ENCODE results near the gene PLAAT2. TPM values are rescaled to one million over a fixed set of nuclear protein-coding genes. Genes with fewer than 3 reads are reported as not detected.
A peak's percentile ranks its signal among the peaks of the same experiment; 100 is the strongest.

PLAAT2 gene
- total and polyA plus RNA-seq, 9 of the 15 experiments (the other 6 are each of a cell fraction or from before 2014, with no cell fraction given) = not detected

GRCh38 chr11:63551091-63551888, 11.9 kb downstream of the PLAAT2 start:
- Histone ChIP-seq H3K9ac (ENCODE audit: insufficient read depth in 1 of 2, low read depth in 2 of 2, low read length in 2 of 2) (0 out of 4 replicates have a peak overlapping the region, but pooled peaks of 1 of the 2 experiments have one; percentile 36), H3K36me3 (ENCODE audit: control insufficient read depth, insufficient read depth, low read length) (no peaks in the 10 kb centered on the region), H3K27ac (ENCODE audit: extremely low read depth, low read depth, low read length) (no peak overlapping the region), H3K4me2 (ENCODE audit: insufficient read depth, low read length) (no peak overlapping the region), H3K79me2 (ENCODE audit: control insufficient read depth, insufficient read depth, low read length) (no peaks in the 10 kb centered on the region), H3K9me3 (replicated peaks; ENCODE audit: control insufficient read depth, insufficient read depth, low read depth, low read length) (no peaks in the 10 kb centered on the region), H3K27me3 (ENCODE audit: control insufficient read depth in 2 of 2, insufficient read depth in 2 of 2, low read length in 2 of 2) (no peaks in the 10 kb centered on the region), H3K4me3 (no peak overlapping the region), H3K9me1 (ENCODE audit: control insufficient read depth, insufficient read depth, low read length) (no peaks in the 10 kb centered on the region), H2AFZ (ENCODE audit: low read depth, low read length) (0 out of 2 replicates have a peak overlapping the region, but pooled peaks have one; percentile 44), H3K4me1 (replicated peaks in 1 of 2; ENCODE audit: control insufficient read depth in 2 of 2, insufficient read depth in 2 of 2, low read length in 2 of 2) (peaks cover 0 to 10% of the 10 kb centered on the region in 2 experiments; a peak in 3 of 5 replicates), H4K20me1 (replicated peaks; ENCODE audit: control insufficient read depth, insufficient read depth, low read length) (no peaks in the 10 kb centered on the region)
- ATAC-seq (no peak), FAIRE-seq (no peak), DNase-seq (ENCODE audit: extremely low read depth in 1 of 4, low spot score in 3 of 4) (no peak)
- POLR2A ChIA-PET = interaction anchor here (0.7 to 1.2 kb wide), 3 partner anchors 12 to 18 kb away, joined by 3 to 5 read pairs (median 4); partner anchors contain the start of genes PLAAT2 and PLAAT4
- BruUV-seq (replicated peaks) = TSS peak; percentile 98
- WGBS (ENCODE audit: insufficient coverage, low coverage, missing lambda C conversion rate) = 85% methylated on average over 15 of the region's 27 CpGs
- intact Hi-C loops (cut with micrococcal nuclease) (no loop called here), in situ Hi-C loops (cut with MboI) (no loop called here)
- CTCF ChIA-PET (ENCODE audit: low intra/inter-chr PET ratio) = no interaction called here
- no peak for TF ChIP-seq ZNF280A (IDR thresholded peaks at IDR 0.05; ENCODE audit: low read depth, partially characterized antibody)
- TF ChIP-seq ZMIZ1 (IDR thresholded peaks at IDR 0.05; ENCODE audit: low read depth in 2 of 2, low read length in 2 of 2) = no peak
- TF ChIP-seq ETV6 (IDR thresholded peaks at IDR 0.05; ENCODE audit: borderline replicate concordance in 1 of 2, low read depth in 2 of 2, low read length in 1 of 2) = no peak
- TF ChIP-seq ETV6 (CRISPR knock-in tag; IDR thresholded peaks at IDR 0.05; ENCODE audit: borderline replicate concordance) = no peak
- TF ChIP-seq SAFB2 (IDR thresholded peaks at IDR 0.05; ENCODE audit: borderline replicate concordance, low read depth, low read length, severe bottlenecking) = no peak
- TF ChIP-seq HDAC6 (IDR thresholded peaks at IDR 0.05; ENCODE audit: low read depth, low read length) = no peak
- no peak for TF ChIP-seq ZNF589 (CRISPR knock-in tag; IDR thresholded peaks at IDR 0.05; ENCODE audit: low read depth)
- no peak for TF ChIP-seq THRB (CRISPR knock-in tag; conservative IDR thresholded peaks at IDR 0.05)
- no peak for TF ChIP-seq CHD2 (IDR thresholded peaks at IDR 0.05; ENCODE audit: low read depth, low read length)
- no peak for TF ChIP-seq BHLHE40 (IDR thresholded peaks at IDR 0.05; ENCODE audit: low read length)
- no peak for TF ChIP-seq EHMT2 (IDR thresholded peaks at IDR 0.05)
- no peak for TF ChIP-seq LCOR (CRISPR knock-in tag; IDR thresholded peaks at IDR 0.05)
- TF ChIP-seq ZNF384 (IDR thresholded peaks at IDR 0.05; ENCODE audit: low read depth, low read length) = no peak
- no peak for TF ChIP-seq PTBP1 (IDR thresholded peaks at IDR 0.05; ENCODE audit: low read depth, low read length)
- TF ChIP-seq ZC3H8 (IDR thresholded peaks at IDR 0.05) = no peak

Data from K562 (cell line).